Lower leg skin (tissue), 3 donors: Measurements from ENCODE around the gene OR6K6.

Source experiments
- POLR2A ChIP-seq, 2 donors: fragments of 450-650 bp; IDR thresholded peaks; one replicate each; pipeline ENCODE4 v1.6.1; 2016 to 2017; ENCODE audit warnings: antibody characterized with exemption in 2 of 2, mild to moderate bottlenecking in 1 of 2, moderate library complexity in 1 of 2
- TF ChIP-seq, protein P1 (sequence below), 3 donors: fragments of 450-650 bp; IDR thresholded peaks; one replicate each; pipeline ENCODE4 v1.5.1; 2016; ENCODE audit warnings: antibody characterized with exemption in 3 of 3, mild to moderate bottlenecking in 3 of 3, moderate library complexity in 2 of 3

GRCh38 chr1:158801396-158801795, 46.9 kb downstream of the OR6K6 start:
- TF ChIP-seq, protein P1, sequence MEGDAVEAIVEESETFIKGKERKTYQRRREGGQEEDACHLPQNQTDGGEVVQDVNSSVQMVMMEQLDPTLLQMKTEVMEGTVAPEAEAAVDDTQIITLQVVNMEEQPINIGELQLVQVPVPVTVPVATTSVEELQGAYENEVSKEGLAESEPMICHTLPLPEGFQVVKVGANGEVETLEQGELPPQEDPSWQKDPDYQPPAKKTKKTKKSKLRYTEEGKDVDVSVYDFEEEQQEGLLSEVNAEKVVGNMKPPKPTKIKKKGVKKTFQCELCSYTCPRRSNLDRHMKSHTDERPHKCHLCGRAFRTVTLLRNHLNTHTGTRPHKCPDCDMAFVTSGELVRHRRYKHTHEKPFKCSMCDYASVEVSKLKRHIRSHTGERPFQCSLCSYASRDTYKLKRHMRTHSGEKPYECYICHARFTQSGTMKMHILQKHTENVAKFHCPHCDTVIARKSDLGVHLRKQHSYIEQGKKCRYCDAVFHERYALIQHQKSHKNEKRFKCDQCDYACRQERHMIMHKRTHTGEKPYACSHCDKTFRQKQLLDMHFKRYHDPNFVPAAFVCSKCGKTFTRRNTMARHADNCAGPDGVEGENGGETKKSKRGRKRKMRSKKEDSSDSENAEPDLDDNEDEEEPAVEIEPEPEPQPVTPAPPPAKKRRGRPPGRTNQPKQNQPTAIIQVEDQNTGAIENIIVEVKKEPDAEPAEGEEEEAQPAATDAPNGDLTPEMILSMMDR (IDR thresholded peaks at IDR 0.05), result no peak
- no peak for TF ChIP-seq POLR2A (IDR thresholded peaks at IDR 0.05)
